SW480 (cell line): ENCODE data around the gene PRICKLE2.

Source experiments
- DNase-seq: peaks from one replicate; pipeline ENCODE4 v3.0.0-alpha.2; 2016; ENCODE audit warnings: low spot score

PRICKLE2 gene

DNA sequence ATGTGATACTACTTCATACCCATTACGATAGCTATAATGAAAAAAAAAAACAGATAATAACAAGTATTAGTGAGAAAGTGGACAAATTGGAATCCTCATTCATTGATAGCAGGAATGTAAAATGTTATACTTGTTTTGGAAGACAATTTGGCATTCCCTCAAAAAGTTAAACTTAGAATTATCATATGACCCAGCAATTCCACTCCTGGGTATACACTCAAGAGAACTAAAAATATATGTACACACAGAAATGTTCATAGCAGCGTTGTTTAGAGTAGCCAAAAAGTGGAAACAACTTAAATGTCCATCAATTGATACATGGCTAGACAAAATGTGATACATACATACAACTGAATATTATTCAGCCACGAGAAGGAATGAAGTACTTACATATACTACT is 69.9 kb downstream of the PRICKLE2 start:
- no peak for DNase-seq

DNA sequence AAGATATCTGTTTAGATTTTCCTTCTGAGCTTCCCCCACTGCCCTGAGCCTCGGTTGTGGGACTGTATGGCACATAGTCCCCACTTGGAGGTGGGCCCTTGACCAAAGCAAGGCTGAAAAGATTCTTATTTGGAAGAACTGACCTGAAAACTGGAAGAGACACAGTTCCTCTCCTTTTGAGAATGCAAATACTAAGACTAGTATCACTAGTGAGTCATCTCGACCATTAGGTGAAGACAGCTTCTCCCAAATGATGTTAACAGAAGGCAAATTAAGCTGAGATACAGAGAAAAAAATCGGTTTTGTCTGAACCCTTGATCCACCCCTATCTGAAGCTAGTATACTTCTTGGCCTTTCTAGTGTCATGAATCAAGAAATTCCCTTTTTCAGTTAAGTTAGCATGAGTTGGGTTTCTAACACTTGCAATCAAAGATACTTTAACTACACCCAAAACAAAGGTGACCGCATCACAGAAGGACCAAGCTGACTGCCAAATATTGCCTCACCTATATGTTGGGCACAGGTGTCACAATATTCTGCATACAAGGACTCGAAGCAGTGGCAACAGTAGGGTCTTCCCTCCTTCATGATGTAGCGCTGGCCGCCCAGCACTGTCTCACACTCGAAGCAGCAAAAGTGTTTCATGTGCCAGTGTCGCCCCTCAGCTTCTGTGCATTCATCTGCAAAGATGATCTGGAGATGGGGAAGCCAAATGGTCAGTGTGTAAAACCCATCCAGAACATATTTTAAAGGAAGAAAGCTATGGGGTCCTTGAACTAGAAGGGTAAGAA is 72.4 kb downstream of the PRICKLE2 start:
- DNase-seq: no peak

GRCh38 chr3:64152086-64152485 is 73.2 kb downstream of the PRICKLE2 start:
- DNase-seq: no peak

- no peak for DNase-seq
Observed at GRCh38 chr3:64151342-64151871, 73.9 kb downstream of the PRICKLE2 start.

GRCh38 chr3:64150623-64151207 is 74.6 kb downstream of the PRICKLE2 start:
- DNase-seq: peak; percentile 47

GRCh38 chr3:64149886-64150285 is 75.4 kb downstream of the PRICKLE2 start:
- DNase-seq: no peak

- no peak for DNase-seq
Observed at GRCh38 chr3:64148955-64149653, 76.2 kb downstream of the PRICKLE2 start.

GRCh38 chr3:64147211-64147610 is 78.1 kb downstream of the PRICKLE2 start:
- DNase-seq: no peak

- DNase-seq: no peak
Observed at GRCh38 chr3:64145438-64145837, 79.8 kb downstream of the PRICKLE2 start.

- DNase-seq: no peak
Observed at GRCh38 chr3:64144241-64144900, 80.9 kb downstream of the PRICKLE2 start.

- DNase-seq: peak; percentile 5
Observed at GRCh38 chr3:64143409-64144130, 81.7 kb downstream of the PRICKLE2 start.

- DNase-seq: peak; percentile 9
Observed at GRCh38 chr3:64141476-64141875, 83.8 kb downstream of the PRICKLE2 start.

DNA sequence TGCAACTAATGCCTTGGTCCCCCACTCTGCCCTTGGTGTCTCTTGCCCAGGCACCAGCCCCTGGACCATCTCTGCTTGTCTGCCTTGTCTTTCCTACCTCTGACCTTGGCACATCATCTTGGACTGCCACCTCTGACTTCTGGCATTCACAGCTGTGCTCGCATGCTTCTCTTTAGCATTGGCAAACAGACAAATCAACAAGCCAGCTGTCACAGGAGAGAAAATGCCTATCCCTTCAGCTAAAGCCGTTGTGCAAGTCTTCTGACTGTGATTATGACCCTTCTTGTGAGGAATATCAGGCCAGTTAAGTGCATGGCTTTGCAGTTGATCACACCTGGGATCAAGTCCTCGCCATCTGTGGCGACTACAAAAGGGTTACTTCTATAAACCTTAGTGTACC is 84.6 kb downstream of the PRICKLE2 start:
- DNase-seq: no peak

DNA sequence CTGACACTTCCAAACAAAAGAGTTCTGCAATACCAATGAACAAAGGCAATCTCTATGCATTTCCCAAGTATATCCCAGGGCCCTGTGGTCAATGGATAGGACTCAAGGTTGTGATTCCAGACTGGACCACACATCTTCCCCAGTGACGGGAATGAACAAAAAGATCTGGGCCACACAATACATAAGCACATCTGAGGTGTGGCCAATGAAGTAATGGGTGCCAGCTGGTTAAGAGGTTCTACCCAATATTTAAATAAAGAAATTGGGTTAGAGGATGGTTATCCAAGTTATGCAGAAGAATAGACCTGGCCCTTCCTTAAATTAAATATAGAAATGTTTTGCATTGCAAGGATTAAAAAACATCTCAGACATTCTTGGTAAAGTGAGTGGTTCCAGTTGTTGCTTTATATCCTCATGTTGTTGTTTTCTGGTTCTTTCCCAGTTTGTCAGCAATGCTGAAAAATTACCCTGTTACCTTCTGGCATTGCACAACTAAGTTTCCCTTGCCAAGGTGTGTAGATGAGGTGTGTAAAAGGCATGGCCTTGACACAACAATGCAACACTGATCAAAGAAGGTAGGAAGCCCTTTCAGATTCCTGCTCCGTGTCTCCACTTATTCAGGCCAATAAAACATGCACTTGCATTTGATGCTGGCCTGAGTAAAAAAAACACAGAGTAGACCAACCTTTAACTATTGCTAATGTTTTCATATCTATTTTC is 86.5 kb downstream of the PRICKLE2 start:
- DNase-seq: no peak

GRCh38 chr3:64138046-64138445 is 87.2 kb downstream of the PRICKLE2 start:
- peak; percentile 88 for DNase-seq

DNA sequence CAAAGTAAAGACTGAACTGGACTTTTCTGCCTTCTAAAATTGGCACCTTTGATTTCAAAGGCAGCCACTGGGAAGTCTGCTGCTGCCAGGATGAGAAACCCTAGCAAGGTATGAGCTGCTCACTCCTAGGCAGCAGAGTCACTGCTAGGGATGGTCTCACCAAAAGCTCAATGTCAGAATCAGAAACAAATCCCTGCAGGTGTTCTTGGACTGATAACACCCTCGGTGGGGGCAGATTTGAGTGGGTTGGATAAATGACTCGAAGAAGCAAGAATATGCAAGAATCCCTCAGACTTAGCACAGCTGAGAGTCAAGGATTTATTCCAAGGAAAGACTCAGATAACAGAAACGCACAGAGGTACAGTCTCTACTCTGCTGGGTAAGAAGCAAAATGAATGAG is 90.4 kb downstream of the PRICKLE2 start:
- DNase-seq: no peak

GRCh38 chr3:64133987-64134386 is 91.3 kb downstream of the PRICKLE2 start:
- no peak for DNase-seq

DNA sequence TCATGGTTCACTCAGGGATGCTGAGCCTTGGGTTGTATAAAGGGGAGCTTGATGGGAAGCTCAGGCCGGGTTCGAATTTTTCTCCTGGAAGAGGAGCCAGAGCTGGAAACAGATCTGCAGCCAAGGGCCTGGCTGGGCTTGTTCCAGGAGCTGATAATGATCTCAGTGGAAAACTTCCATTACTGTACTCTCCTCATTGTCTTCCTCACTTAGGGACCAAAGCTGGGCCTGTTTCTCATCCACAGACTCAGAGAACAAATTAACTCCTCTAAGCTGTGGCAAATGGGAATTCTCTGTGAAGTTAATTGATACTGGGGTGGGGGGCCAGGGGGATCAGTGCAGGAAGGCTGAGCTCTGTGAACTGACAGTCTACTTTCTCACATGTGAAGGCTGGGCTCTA is 92.0 kb downstream of the PRICKLE2 start:
- DNase-seq: no peak

GRCh38 chr3:64131725-64132469 is 93.4 kb downstream of the PRICKLE2 start:
- DNase-seq: no peak

DNA sequence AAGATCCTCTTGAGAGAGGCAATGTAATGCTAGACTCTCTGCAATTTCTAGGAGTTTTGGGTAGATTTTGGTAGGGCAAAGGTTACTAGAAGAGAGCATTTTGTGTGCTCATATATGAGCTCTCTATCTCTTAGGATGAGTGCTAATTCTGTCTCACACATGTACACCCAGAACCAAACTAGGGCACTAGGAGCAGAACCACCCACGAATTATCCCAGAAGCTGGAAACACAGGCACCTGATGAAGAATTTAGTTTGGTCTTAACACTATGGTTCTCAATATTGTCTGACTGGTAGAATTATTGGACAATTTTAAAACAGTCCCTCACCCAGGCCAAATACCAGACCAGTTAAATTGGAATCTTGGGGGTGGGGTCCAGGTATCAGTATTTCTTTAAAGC is 94.8 kb downstream of the PRICKLE2 start:
- DNase-seq: no peak
